Smooth muscle cell of trachea (primary cell): ENCODE results near the gene GFRA3. TPM values are rescaled to one million over a fixed set of nuclear protein-coding genes. Genes with fewer than 3 reads are reported as not detected.

ENCODE experiments used
- total RNA-seq: library from RNA; depleted of rRNA; stranded (reverse); fragments of >200 nt; gene quantifications from 2 replicates; pipeline ENCODE4 v1.2.1, GENCODE V29; 2014

GFRA3 gene
- total RNA-seq, result not detected in 2 replicates

GRCh38 chr5:138274189-138274853 lies at the start of gene GFRA3:
TSS of gene GFRA3 (minus strand) at chr5:138274621. CDS start at chr5:138274424, 197 bp downstream.

GRCh38 chr5:138213161-138214029 lies 61.0 kb downstream of the GFRA3 start, which contains the start of gene CDC23:
TSS of gene CDC23 (minus strand) at chr5:138213323. CDS start at chr5:138213312, 11 bp downstream.

Other genes with a start within 250 kb of the GFRA3 start
- 20.2 and 33.5 TPM in 2 replicates for gene FAM13B, start 241.5 kb downstream of the GFRA3 start, total RNA-seq
- not detected in 2 replicates for gene WNT8A, start 190.6 kb downstream of the GFRA3 start, total RNA-seq
- 2.6 and 2.8 TPM in 2 replicates for gene NME5, start 135.2 kb downstream of the GFRA3 start, total RNA-seq
- gene BRD8, start 96.0 kb downstream of the GFRA3 start, total RNA-seq, result 35.7 and 60.1 TPM in 2 replicates
- 12.2 and 108 TPM in 2 replicates for gene KIF20A, start 95.5 kb downstream of the GFRA3 start, total RNA-seq
- gene CDC23, start 61.3 kb downstream of the GFRA3 start, total RNA-seq, result 23.8 and 25.0 TPM in 2 replicates
- gene CDC25C, start 57.2 kb upstream of the GFRA3 start, total RNA-seq, result 0.66 and 13.7 TPM in 2 replicates
- 30.4 and 50.3 TPM in 2 replicates for gene FAM53C, start 63.6 kb upstream of the GFRA3 start, total RNA-seq
- 43.2 and 55.0 TPM in 2 replicates for gene KDM3B, start 78.1 kb upstream of the GFRA3 start, total RNA-seq
- 8.4 and 25.1 TPM in 2 replicates for gene REEP2, start 164.4 kb upstream of the GFRA3 start, total RNA-seq
- gene EGR1, start 190.9 kb upstream of the GFRA3 start, total RNA-seq, result 2.8 and 4.5 TPM in 2 replicates